GM18861 (cell line): Measurements from ENCODE around the gene GALNT3.

Source experiments
- ATAC-seq: cut with Tn5 transposase; IDR thresholded peaks from one replicate; pipeline ENCODE4 v1.9.1; 2021; ENCODE audit not compliant: unreplicated experiment

GALNT3 gene

GRCh38 chr2:165746501-165746900 lies 47.5 kb downstream of the GALNT3 start:
- no peak for ATAC-seq

GRCh38 chr2:165745916-165746315 lies 48.1 kb downstream of the GALNT3 start:
- ATAC-seq = no peak

GRCh38 chr2:165743442-165743841 lies 50.6 kb downstream of the GALNT3 start:
- ATAC-seq = peak; percentile 93

- no peak for ATAC-seq
Measured at GRCh38 chr2:165725421-165725820, 68.6 kb downstream of the GALNT3 start.

GRCh38 chr2:165720511-165720910 lies 73.5 kb downstream of the GALNT3 start:
- no peak for ATAC-seq

- no peak for ATAC-seq
Measured at GRCh38 chr2:165718610-165719210, 75.3 kb downstream of the GALNT3 start.

- no peak for ATAC-seq
Measured at GRCh38 chr2:165716091-165716490, 78.0 kb downstream of the GALNT3 start.

- no peak for ATAC-seq
Measured at GRCh38 chr2:165706960-165707487, 87.0 kb downstream of the GALNT3 start.

- ATAC-seq = no peak
Measured at GRCh38 chr2:165701147-165701546, 92.9 kb downstream of the GALNT3 start.

GRCh38 chr2:165700531-165700930 lies 93.5 kb downstream of the GALNT3 start:
- no peak for ATAC-seq

- ATAC-seq = no peak
Measured at GRCh38 chr2:165699946-165700345, 94.1 kb downstream of the GALNT3 start.

GRCh38 chr2:165698444-165698884 lies 95.6 kb downstream of the GALNT3 start:
- peak; percentile 87 for ATAC-seq

GRCh38 chr2:165697748-165698443 lies 96.2 kb downstream of the GALNT3 start:
- ATAC-seq = no peak
